Retina (tissue), 1 donor: ENCODE data around the gene AP2S1.

Experiments used
- DNase-seq: peaks from one replicate; pipeline ENCODE4 v3.0.0-alpha.2; 2016

AP2S1 gene

GRCh38 chr19:46798713-46799112, 51.9 kb downstream of the AP2S1 start:
- DNase-seq: no peak

- no peak for DNase-seq
Observed at GRCh38 chr19:46797881-46798280, 52.8 kb downstream of the AP2S1 start.

GRCh38 chr19:46791944-46792343, 58.7 kb downstream of the AP2S1 start:
- no peak for DNase-seq

- DNase-seq: no peak
Observed at GRCh38 chr19:46789371-46789770, 61.3 kb downstream of the AP2S1 start.

- DNase-seq: no peak
Observed at GRCh38 chr19:46788968-46789338, 61.7 kb downstream of the AP2S1 start.

- peak; percentile 93 for DNase-seq
Observed at GRCh38 chr19:46788262-46788967, 62.2 kb downstream of the AP2S1 start, which contains the start of gene SLC1A5. TSS of gene SLC1A5 (minus strand) at chr19:46788594. CDS start at chr19:46787965, 629 bp downstream.
